Uterus (tissue), 2 donors: ENCODE measurements around the gene IL4R.

Experiments used
- CTCF ChIP-seq, 4 experiments: fragments of 200-600 bp in 2 of 4; fragments of 450-650 bp in 2 of 4; sonication (generic) in 2 of 4; IDR thresholded peaks; one replicate each; pipeline ENCODE4 v1.5.1; 2016 to 2019; ENCODE audit warnings: antibody characterized with exemption in 4 of 4, mild to moderate bottlenecking in 2 of 4, moderate library complexity in 1 of 4
- POLR2A ChIP-seq, 2 donors: fragments of 450-650 bp; IDR thresholded peaks; one replicate each; pipeline ENCODE4 v1.6.1; 2016; ENCODE audit warnings: antibody characterized with exemption in 2 of 2, mild to moderate bottlenecking in 1 of 2, moderate library complexity in 1 of 2

DNA sequence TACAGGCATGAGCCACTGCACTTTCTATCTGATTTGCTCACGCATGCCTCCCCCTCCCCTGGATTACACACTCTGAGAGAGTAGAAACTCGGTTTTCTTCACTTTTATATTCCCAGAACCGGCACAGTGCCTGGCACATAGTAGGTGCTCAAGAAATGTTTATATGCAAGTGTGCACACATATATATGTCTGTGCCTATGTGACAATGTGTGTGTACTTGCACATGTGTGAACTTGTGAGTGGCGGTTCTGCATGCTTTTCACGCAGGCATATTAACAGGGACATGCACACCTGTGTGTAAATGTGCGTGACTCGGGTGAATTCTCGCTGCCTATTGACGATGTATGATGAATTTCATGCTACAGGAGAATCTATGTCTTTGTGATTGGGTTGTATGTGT, 66.1 kb downstream of the IL4R start:
- TF ChIP-seq POLR2A (IDR thresholded peaks at IDR 0.05) (no peak), CTCF (IDR thresholded peaks at IDR 0.05) (no peak)
